CD4-positive, alpha-beta memory T cell (primary cell): ENCODE data around the gene TMCC3. TPM values are rescaled to one million over a fixed set of nuclear protein-coding genes. Genes with fewer than 3 reads are reported as not detected.
"Not testable (repeated sequence)": the region's sequence is repeated elsewhere in the genome, so short reads cannot be mapped to it uniquely, and the experiment has no call there.

Source experiments
- CTCF ChIA-PET: fragments of 350-600 bp; sonication (Branson Sonifier 250); formaldehyde crosslinking; loops from one replicate; lab custom pipeline; 2021; ENCODE audit warnings: inconsistent platforms; ENCODE audit not compliant: partially characterized antibody; lab: Charles Lee
- POLR2A ChIA-PET: fragments of 350-600 bp; sonication (Branson Sonifier 250); formaldehyde crosslinking; loops from one replicate; lab custom pipeline; 2021; ENCODE audit not compliant: partially characterized antibody; lab: Charles Lee
- DNase-seq, 5 donors: peaks; one replicate each; pipeline versions ENCODE4 v3.0.0 to v3.0.0-alpha.2; 2020 to 2022; ENCODE audit warnings: mixed read lengths in 1 of 5
- H3K27ac ChIP-seq: one replicate; pipeline ENCODE4 v1.7.0; 2013; ENCODE audit warnings: low read depth, low read length
- H3K27me3 ChIP-seq: 2 replicates; pipeline ENCODE4 v1.7.0; 2013; ENCODE audit warnings: mild to moderate bottlenecking, low read length, moderate library complexity; ENCODE audit not compliant: insufficient read depth
- H3K36me3 ChIP-seq: 2 replicates; pipeline ENCODE4 v1.7.0; 2013; ENCODE audit warnings: mild to moderate bottlenecking, low read length, moderate library complexity; ENCODE audit not compliant: insufficient read depth
- H3K4me1 ChIP-seq: 2 replicates; pipeline ENCODE4 v1.7.0; 2013; ENCODE audit warnings: mild to moderate bottlenecking, low read length, moderate library complexity; ENCODE audit not compliant: insufficient read depth
- H3K4me3 ChIP-seq, 2 donors: one replicate each; pipeline ENCODE4 v1.7.0; 2013; ENCODE audit warnings: low read length in 2 of 2, mild to moderate bottlenecking in 1 of 2
- H3K9me3 ChIP-seq, 2 donors: one replicate each; pipeline ENCODE4 v1.7.0; 2013; ENCODE audit warnings: low read length in 2 of 2, control low read depth in 1 of 2; ENCODE audit not compliant: control insufficient read depth in 1 of 2
- H3K27ac Mint-ChIP-seq, 7 donors: one replicate each; pipeline ENCODE4 v1.8.0; 2020 to 2021; ENCODE audit warnings: mixed read lengths in 7 of 7, mild to moderate bottlenecking in 6 of 7, inconsistent platforms in 3 of 7, moderate library complexity in 3 of 7
- H3K27me3 Mint-ChIP-seq, 2 donors: one replicate each; pipeline ENCODE4 v1.8.0; 2020 to 2021; ENCODE audit warnings: mixed read lengths in 2 of 2
- H3K36me3 Mint-ChIP-seq, 2 donors: one replicate each; pipeline ENCODE4 v1.8.0; 2020 to 2021; ENCODE audit warnings: mixed read lengths in 2 of 2, inconsistent platforms in 1 of 2, mild to moderate bottlenecking in 1 of 2
- H3K4me1 Mint-ChIP-seq, 4 donors: one replicate each; pipeline ENCODE4 v1.8.0; 2020 to 2021; ENCODE audit warnings: mixed read lengths in 4 of 4, mild to moderate bottlenecking in 1 of 4
- H3K4me3 Mint-ChIP-seq, 8 donors: one replicate each; pipeline ENCODE4 v1.8.0; 2020 to 2021; ENCODE audit warnings: mixed read lengths in 8 of 8, mild to moderate bottlenecking in 7 of 8, moderate library complexity in 6 of 8, inconsistent platforms in 3 of 8
- H3K9me3 Mint-ChIP-seq, 8 donors: one replicate each; pipeline ENCODE4 v1.8.0; 2020 to 2021; ENCODE audit warnings: mixed read lengths in 8 of 8, mild to moderate bottlenecking in 5 of 8, inconsistent platforms in 3 of 8, moderate library complexity in 1 of 8
- intact Hi-C: fragments of 100-400 bp; cut with micrococcal nuclease; formaldehyde crosslinking; loops from one replicate; pipeline ENCODE4 v1.15.1; 2023
- polyA plus RNA-seq, 2 donors: library from polyadenylated mRNA; unstranded; fragments of 300-500 nt; fragmentation: Illumina TruSeq; gene quantifications; one replicate each; pipeline ENCODE4 v1.2.3, GENCODE V29; 2021
- total RNA-seq, 2 experiments: library from RNA; stranded (reverse); gene quantifications; one replicate each; pipeline ENCODE4 v1.2.3, GENCODE V29; 2021

Gene TMCC3
- total and polyA plus RNA-seq, 4 experiments from 2014 or later, result 0.14 to 0.91 (median 0.30) TPM

- no peak for DNase-seq
- no peak overlapping the region for H3K4me3 ChIP-seq
- no peaks in the 10 kb centered on the region for H3K9me3 ChIP-seq
- H3K27ac Mint-ChIP-seq, result no peak overlapping the region
- H3K27ac ChIP-seq, result no peak overlapping the region
- H3K36me3 ChIP-seq, result no peaks in the 10 kb centered on the region
- H3K27me3 Mint-ChIP-seq, result peaks cover 0 to 8% of the 10 kb centered on the region in 2 donors
- no peaks in the 10 kb centered on the region for H3K4me1 Mint-ChIP-seq
- no peaks in the 10 kb centered on the region for H3K36me3 Mint-ChIP-seq
- no peaks in the 10 kb centered on the region for H3K9me3 Mint-ChIP-seq
- H3K4me3 Mint-ChIP-seq, result no peak overlapping the region
- intact Hi-C loops, result no loop called here
- no peaks in the 10 kb centered on the region for H3K27me3 ChIP-seq
- no peaks in the 10 kb centered on the region for H3K4me1 ChIP-seq
- ChIA-PET CTCF (no interaction called here), POLR2A (no interaction called here)
Measured at GRCh38 chr12:94593822-94594442, 56.4 kb downstream of the TMCC3 start.

DNA sequence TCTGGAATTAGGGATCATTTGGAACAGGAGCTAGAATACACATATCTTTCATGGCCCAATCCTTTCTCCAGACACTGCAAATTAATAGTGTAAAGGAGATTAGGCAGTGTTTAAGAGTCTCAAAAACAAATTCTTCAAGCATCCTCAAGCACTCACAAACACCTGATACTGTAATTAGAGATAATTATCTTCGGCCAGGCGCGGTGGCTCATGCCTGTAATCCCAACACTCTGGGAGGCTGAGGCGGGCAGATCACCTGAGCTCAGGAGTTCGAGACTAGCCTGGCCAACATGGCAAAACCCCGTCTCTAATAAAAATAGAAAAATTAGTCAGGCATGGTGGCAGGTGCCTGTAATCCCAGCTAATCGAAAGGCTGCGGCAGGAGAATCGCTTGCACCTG is 57.6 kb downstream of the TMCC3 start:
- H3K9me3 ChIP-seq, H3K27ac ChIP-seq, H3K4me1 Mint-ChIP-seq, H3K36me3 ChIP-seq, H3K4me3 ChIP-seq, H3K9me3 Mint-ChIP-seq, CTCF ChIA-PET, H3K27ac Mint-ChIP-seq, H3K27me3 Mint-ChIP-seq, H3K27me3 ChIP-seq, DNase-seq, H3K36me3 Mint-ChIP-seq, H3K4me1 ChIP-seq, POLR2A ChIA-PET, intact Hi-C loops, H3K4me3 Mint-ChIP-seq: not testable (repeated sequence)

DNA sequence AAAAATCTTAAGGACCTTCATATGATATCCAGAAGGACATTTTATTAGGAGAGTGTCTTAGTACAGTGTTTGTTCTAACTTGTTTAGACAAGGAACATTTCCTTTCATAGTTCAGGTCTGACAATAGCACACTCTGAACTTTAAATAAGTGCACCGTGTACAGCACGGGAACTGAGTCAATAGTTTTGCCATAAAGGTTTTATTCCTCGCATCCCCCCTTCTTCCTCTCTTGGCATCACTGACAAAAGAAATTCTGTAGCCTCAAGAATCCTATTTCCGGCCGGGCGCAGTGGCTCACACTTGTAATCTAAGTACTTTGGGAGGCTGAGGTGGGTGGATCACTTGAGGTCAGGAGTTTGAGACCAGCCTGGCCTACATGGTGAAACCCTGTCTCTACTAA is 58.3 kb downstream of the TMCC3 start:
- no peak overlapping the region for H3K27ac ChIP-seq
- H3K4me3 ChIP-seq, result no peak overlapping the region
- no peaks in the 10 kb centered on the region for H3K9me3 ChIP-seq
- Mint-ChIP-seq H3K4me3 (no peak overlapping the region), H3K9me3 (no peaks in the 10 kb centered on the region), H3K27me3 (peaks cover 0 to 8% of the 10 kb centered on the region in 2 donors), H3K4me1 (no peaks in the 10 kb centered on the region), H3K27ac (no peak overlapping the region), H3K36me3 (no peaks in the 10 kb centered on the region)
- no peaks in the 10 kb centered on the region for H3K36me3 ChIP-seq
- intact Hi-C loops, result no loop called here
- CTCF ChIA-PET, result no interaction called here
- no peaks in the 10 kb centered on the region for H3K4me1 ChIP-seq
- H3K27me3 ChIP-seq, result no peaks in the 10 kb centered on the region
- POLR2A ChIA-PET, result no interaction called here
- no peak for DNase-seq

DNA sequence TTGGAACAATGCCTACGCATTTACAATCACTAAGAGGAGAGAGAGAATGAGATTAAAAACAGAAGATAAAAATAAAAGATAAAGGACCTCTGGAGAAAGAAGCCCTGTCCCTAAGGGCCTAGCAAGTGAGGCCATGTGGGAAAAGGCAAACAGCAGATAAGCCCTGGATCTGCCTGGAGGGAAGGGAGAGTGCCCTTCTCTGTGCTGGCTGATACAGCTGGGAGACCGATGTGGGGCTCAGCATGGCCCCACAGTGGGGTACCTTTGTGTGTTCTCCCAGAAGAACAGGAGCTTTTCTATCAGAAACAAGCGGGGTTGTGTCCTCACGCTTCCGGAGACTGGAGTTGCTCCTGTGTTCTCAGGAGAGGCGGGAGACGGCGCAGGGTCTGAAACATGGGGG is 59.9 kb downstream of the TMCC3 start:
- Histone ChIP-seq H3K9me3 (no peaks in the 10 kb centered on the region), H3K4me3 (no peak overlapping the region), H3K27ac (no peak overlapping the region), H3K36me3 (no peaks in the 10 kb centered on the region), H3K27me3 (no peaks in the 10 kb centered on the region), H3K4me1 (no peaks in the 10 kb centered on the region)
- Mint-ChIP-seq H3K36me3 (no peaks in the 10 kb centered on the region), H3K9me3 (no peaks in the 10 kb centered on the region), H3K4me3 (no peak overlapping the region), H3K27me3 (peaks cover 0 to 8% of the 10 kb centered on the region in 2 donors), H3K4me1 (peaks cover 0 to 4% (median under 1%) of the 10 kb centered on the region in 4 donors), H3K27ac (no peak overlapping the region)
- ChIA-PET CTCF (no interaction called here), POLR2A (no interaction called here)
- DNase-seq, result no peak
- intact Hi-C loops, result no loop called here

- DNase-seq, result no peak
- Histone ChIP-seq H3K36me3 (no peaks in the 10 kb centered on the region), H3K27me3 (no peaks in the 10 kb centered on the region), H3K4me1 (no peaks in the 10 kb centered on the region), H3K27ac (no peak overlapping the region), H3K4me3 (no peak overlapping the region), H3K9me3 (no peaks in the 10 kb centered on the region)
- H3K27ac Mint-ChIP-seq, result no peak overlapping the region
- H3K36me3 Mint-ChIP-seq, result no peaks in the 10 kb centered on the region
- H3K4me1 Mint-ChIP-seq, result peaks cover 0 to 4% (median under 1%) of the 10 kb centered on the region in 4 donors
- ChIA-PET POLR2A (no interaction called here), CTCF (no interaction called here)
- no peaks in the 10 kb centered on the region for H3K9me3 Mint-ChIP-seq
- peaks cover 0 to 8% of the 10 kb centered on the region in 2 donors for H3K27me3 Mint-ChIP-seq
- intact Hi-C loops, result no loop called here
- no peak overlapping the region for H3K4me3 Mint-ChIP-seq
Measured at GRCh38 chr12:94589591-94590001, 60.8 kb downstream of the TMCC3 start.

- Mint-ChIP-seq H3K9me3 (no peaks in the 10 kb centered on the region), H3K36me3 (no peaks in the 10 kb centered on the region), H3K4me3 (no peak overlapping the region), H3K27me3 (peaks cover 0 to 8% of the 10 kb centered on the region in 2 donors), H3K4me1 (peaks cover 0 to 4% (median under 1%) of the 10 kb centered on the region in 4 donors), H3K27ac (no peak overlapping the region)
- Histone ChIP-seq H3K27me3 (no peaks in the 10 kb centered on the region), H3K27ac (no peak overlapping the region), H3K36me3 (no peaks in the 10 kb centered on the region), H3K9me3 (no peaks in the 10 kb centered on the region), H3K4me3 (no peak overlapping the region), H3K4me1 (no peaks in the 10 kb centered on the region)
- ChIA-PET CTCF (no interaction called here), POLR2A (interaction anchor here (0.6 kb wide), 1 partner anchor 27 kb away, joined by 3 read pairs; no protein-coding TSS in a partner anchor)
- DNase-seq, result no peak
- intact Hi-C loops, result no loop called here
Measured at GRCh38 chr12:94588346-94588745, 62.0 kb downstream of the TMCC3 start.

GRCh38 chr12:94587266-94588241 is 62.8 kb downstream of the TMCC3 start:
- H3K36me3 Mint-ChIP-seq, result no peaks in the 10 kb centered on the region
- Histone ChIP-seq H3K36me3 (no peaks in the 10 kb centered on the region), H3K4me1 (no peaks in the 10 kb centered on the region), H3K9me3 (no peaks in the 10 kb centered on the region), H3K27me3 (no peaks in the 10 kb centered on the region), H3K27ac (no peak overlapping the region), H3K4me3 (no peak overlapping the region)
- H3K9me3 Mint-ChIP-seq, result no peaks in the 10 kb centered on the region
- H3K27me3 Mint-ChIP-seq, result peaks cover 0 to 8% of the 10 kb centered on the region in 2 donors
- H3K4me1 Mint-ChIP-seq, result peaks cover 0 to 4% (median under 1%) of the 10 kb centered on the region in 4 donors
- no peak overlapping the region for H3K4me3 Mint-ChIP-seq
- ChIA-PET CTCF (no interaction called here), POLR2A (no interaction called here)
- no peak overlapping the region for H3K27ac Mint-ChIP-seq
- intact Hi-C loops, result no loop called here
- no peak for DNase-seq
